Measurements from ENCODE around the gene ARNT2.
A peak's percentile ranks its signal among the peaks of the same experiment; 100 is the strongest.

The ARNT2 gene

DNA sequence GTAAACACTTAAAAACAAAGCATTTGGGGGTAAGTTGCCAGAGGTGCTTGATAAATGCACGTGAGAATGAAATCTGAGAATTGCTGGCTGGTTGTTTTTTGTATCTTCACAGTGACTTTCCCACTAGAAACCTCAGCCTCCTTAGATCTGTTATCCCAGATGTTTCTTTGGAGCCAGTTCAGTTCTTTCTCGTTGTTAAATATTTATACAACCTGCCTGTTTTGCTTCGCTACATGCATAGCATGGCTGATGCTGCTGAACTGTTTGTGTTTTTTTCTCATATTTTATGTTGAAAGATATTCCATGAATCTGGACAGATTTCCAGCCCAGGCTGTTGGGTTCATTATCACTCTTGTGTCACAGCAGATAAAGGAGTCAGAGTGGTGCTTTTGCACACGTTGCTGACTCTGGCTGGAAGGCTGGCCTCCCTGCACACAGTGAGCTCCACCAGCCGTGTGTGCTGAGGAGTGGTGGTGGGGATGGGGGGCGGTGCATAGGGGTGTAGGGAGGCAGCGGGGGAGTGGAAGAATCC is 80.2 kb downstream of the ARNT2 start:
- Histone ChIP-seq H3K4me2 (ENCODE audit: low read length) (no peak overlapping the region), H3K9ac (ENCODE audit: low read depth, low read length) (no peak overlapping the region), H3K36me3 (ENCODE audit: insufficient read depth, low read length) (no peaks in the 10 kb centered on the region), H3K9me3 (replicated peaks; ENCODE audit: low read length) (no peaks in the 10 kb centered on the region), H3K27me3 (ENCODE audit: control insufficient read depth, insufficient read depth, low read length) (no peaks in the 10 kb centered on the region), H3K4me3 (ENCODE audit: low read length) (no peak overlapping the region), H3K4me1 (ENCODE audit: control insufficient read depth, insufficient read depth, low read length) (peaks cover 36% of the 10 kb centered on the region)

DNA sequence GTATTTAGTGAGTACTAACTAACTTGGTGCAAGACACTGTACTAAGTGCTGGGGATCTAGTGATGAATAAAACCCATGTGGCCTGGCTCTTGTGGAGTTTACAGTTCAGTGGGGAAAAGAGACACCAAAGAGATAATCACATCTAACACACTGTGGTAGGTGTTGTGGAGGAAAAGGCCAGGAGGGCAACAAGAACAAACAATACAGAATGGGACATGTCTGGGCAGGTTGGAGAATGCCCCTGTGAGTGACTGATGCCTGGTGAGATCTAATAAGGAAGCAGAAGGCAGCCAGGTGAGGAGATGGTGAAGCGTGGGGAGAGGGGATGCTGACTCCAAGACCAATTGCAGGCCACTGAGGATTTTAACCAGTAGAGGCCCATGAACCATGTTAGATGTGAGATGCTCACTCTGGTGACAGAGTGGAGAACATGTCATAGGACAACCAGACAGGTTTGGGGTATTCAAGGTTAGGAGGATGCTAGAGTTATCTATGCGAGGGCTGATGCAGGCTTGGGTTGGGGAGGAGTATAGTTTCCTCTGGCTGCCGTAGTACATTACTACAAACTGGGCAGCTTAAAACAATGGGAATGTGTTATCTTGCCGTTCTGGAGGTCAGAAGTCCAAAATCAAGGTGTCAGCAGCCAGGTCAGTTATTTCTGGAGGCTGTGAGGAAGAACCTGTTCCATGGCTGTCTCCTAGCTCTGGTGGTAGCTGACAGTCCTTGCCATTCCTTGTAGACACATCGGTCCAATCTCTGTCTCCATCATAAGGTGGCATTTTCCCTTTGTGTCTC is 81.4 kb downstream of the ARNT2 start:
- Histone ChIP-seq H3K27me3 (ENCODE audit: control insufficient read depth, insufficient read depth, low read length) (no peaks in the 10 kb centered on the region), H3K4me2 (ENCODE audit: low read length) (no peak overlapping the region), H3K4me3 (ENCODE audit: low read length) (no peak overlapping the region), H3K36me3 (ENCODE audit: insufficient read depth, low read length) (no peaks in the 10 kb centered on the region), H3K9ac (ENCODE audit: low read depth, low read length) (no peak overlapping the region), H3K4me1 (ENCODE audit: control insufficient read depth, insufficient read depth, low read length) (peaks cover 29% of the 10 kb centered on the region), H3K9me3 (replicated peaks; ENCODE audit: low read length) (no peaks in the 10 kb centered on the region)

GRCh38 chr15:80487839-80488390 is 83.7 kb downstream of the ARNT2 start:
- Histone ChIP-seq H3K9ac (ENCODE audit: low read depth, low read length) (no peak overlapping the region), H3K4me3 (ENCODE audit: low read length) (no peak overlapping the region), H3K36me3 (ENCODE audit: insufficient read depth, low read length) (no peaks in the 10 kb centered on the region), H3K4me1 (ENCODE audit: control insufficient read depth, insufficient read depth, low read length) (peaks cover 18% of the 10 kb centered on the region), H3K27me3 (ENCODE audit: control insufficient read depth, insufficient read depth, low read length) (no peaks in the 10 kb centered on the region), H3K9me3 (replicated peaks; ENCODE audit: low read length) (no peaks in the 10 kb centered on the region), H3K4me2 (ENCODE audit: low read length) (no peak overlapping the region)

GRCh38 chr15:80489030-80489594 is 84.9 kb downstream of the ARNT2 start:
- Histone ChIP-seq H3K36me3 (ENCODE audit: insufficient read depth, low read length) (no peaks in the 10 kb centered on the region), H3K9me3 (replicated peaks; ENCODE audit: low read length) (no peaks in the 10 kb centered on the region), H3K9ac (ENCODE audit: low read depth, low read length) (peak overlapping the region; percentile 54), H3K27me3 (ENCODE audit: control insufficient read depth, insufficient read depth, low read length) (no peaks in the 10 kb centered on the region), H3K4me1 (ENCODE audit: control insufficient read depth, insufficient read depth, low read length) (peaks cover 26% of the 10 kb centered on the region), H3K4me3 (ENCODE audit: low read length) (no peak overlapping the region), H3K4me2 (ENCODE audit: low read length) (peak overlapping the region; percentile 34)

- Histone ChIP-seq H3K4me2 (ENCODE audit: low read length) (no peak overlapping the region), H3K4me3 (ENCODE audit: low read length) (no peak overlapping the region), H3K9ac (ENCODE audit: low read depth, low read length) (no peak overlapping the region), H3K36me3 (ENCODE audit: insufficient read depth, low read length) (no peaks in the 10 kb centered on the region), H3K27me3 (ENCODE audit: control insufficient read depth, insufficient read depth, low read length) (no peaks in the 10 kb centered on the region), H3K4me1 (ENCODE audit: control insufficient read depth, insufficient read depth, low read length) (peaks cover 38% of the 10 kb centered on the region), H3K9me3 (replicated peaks; ENCODE audit: low read length) (no peaks in the 10 kb centered on the region)
Observed at GRCh38 chr15:80490431-80490990, 86.3 kb downstream of the ARNT2 start.

DNA sequence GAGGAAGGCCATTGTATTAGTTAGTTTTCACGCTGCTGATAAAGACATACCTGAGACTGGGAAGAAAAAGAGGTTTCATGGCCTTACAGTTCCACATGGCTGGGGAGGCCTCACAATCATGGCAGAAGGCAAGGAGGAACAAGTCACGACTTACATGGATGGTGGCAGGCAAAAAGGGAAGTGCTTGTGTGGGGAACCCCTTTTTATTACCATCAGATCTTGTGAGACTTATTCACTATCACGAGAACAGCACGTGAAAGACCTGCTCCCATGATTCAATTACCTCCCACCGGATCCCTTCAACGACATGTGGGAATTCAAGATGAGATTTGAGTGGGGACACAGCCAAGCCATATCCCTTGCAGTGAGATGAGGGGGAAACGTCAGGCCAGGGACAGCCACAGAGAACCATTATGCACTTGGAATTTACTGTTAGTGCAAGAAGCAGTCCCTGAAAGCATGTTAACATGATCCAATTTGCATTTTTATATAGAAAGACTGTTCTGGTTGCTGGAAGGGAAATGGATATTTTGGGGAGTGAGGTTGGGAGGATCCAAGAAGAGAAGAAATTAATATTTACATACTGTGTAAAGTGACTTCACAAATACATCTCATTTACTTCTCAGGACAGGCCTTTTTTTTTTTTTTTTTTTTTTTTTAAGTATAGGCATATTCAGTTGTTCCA is 87.1 kb downstream of the ARNT2 start:
- Histone ChIP-seq H3K9ac (ENCODE audit: low read depth, low read length) (no peak overlapping the region), H3K4me3 (ENCODE audit: low read length) (no peak overlapping the region), H3K36me3 (ENCODE audit: insufficient read depth, low read length) (no peaks in the 10 kb centered on the region), H3K9me3 (replicated peaks; ENCODE audit: low read length) (no peaks in the 10 kb centered on the region), H3K27me3 (ENCODE audit: control insufficient read depth, insufficient read depth, low read length) (no peaks in the 10 kb centered on the region), H3K4me2 (ENCODE audit: low read length) (no peak overlapping the region), H3K4me1 (ENCODE audit: control insufficient read depth, insufficient read depth, low read length) (peaks cover 43% of the 10 kb centered on the region)

DNA sequence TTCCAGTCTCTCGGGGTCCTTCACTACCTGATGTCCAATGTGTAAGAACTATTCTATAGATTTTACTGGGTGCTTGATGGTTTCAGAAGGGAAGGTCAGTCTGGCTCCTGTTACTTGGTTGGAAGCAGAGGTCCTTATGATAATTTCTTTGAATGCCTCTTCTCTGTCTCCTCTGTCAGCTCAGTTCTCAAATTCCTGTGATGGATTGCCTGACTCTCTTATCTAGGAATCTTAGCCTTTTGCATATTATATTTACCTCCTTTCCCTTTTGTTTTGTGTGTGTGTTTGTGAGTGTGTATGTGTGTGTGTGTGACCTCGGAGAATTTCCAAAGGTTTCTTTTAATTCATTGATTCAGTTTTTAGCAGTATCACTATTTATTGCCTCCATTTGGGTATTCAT is 88.2 kb downstream of the ARNT2 start:
- Histone ChIP-seq H3K4me1 (ENCODE audit: control insufficient read depth, insufficient read depth, low read length) (peaks cover 43% of the 10 kb centered on the region), H3K36me3 (ENCODE audit: insufficient read depth, low read length) (no peaks in the 10 kb centered on the region), H3K27me3 (ENCODE audit: control insufficient read depth, insufficient read depth, low read length) (no peaks in the 10 kb centered on the region), H3K9me3 (replicated peaks; ENCODE audit: low read length) (no peaks in the 10 kb centered on the region), H3K4me3 (ENCODE audit: low read length) (no peak overlapping the region), H3K9ac (ENCODE audit: low read depth, low read length) (no peak overlapping the region), H3K4me2 (ENCODE audit: low read length) (no peak overlapping the region)

DNA sequence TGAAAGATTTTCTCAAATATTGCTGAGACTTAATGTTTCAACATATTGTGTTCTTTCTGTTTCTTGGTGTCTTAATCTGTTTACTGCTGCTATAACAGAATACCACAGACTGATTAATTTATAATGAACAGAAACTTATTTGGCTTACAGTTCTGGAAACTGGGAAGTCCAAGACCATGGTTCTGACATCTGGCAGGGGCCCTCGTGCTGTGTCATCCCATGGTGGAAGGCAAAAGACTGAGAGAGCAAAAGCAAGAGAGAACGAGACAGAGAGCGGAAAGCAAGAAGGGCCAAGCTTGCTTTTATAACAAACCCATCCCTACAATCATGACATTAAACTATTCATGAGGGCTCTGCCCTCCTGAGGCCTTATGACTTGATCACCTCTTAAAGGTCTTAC is 88.7 kb downstream of the ARNT2 start:
- H3K4me1 ChIP-seq (ENCODE audit: control insufficient read depth, insufficient read depth, low read length) = peaks cover 43% of the 10 kb centered on the region
- no peak overlapping the region for H3K4me2 ChIP-seq (ENCODE audit: low read length)
- H3K27me3 ChIP-seq (ENCODE audit: control insufficient read depth, insufficient read depth, low read length) = no peaks in the 10 kb centered on the region
- H3K9me3 ChIP-seq (replicated peaks; ENCODE audit: low read length) = no peaks in the 10 kb centered on the region
- H3K9ac ChIP-seq (ENCODE audit: low read depth, low read length) = no peak overlapping the region
- no peak overlapping the region for H3K4me3 ChIP-seq (ENCODE audit: low read length)
- H3K36me3 ChIP-seq (ENCODE audit: insufficient read depth, low read length) = no peaks in the 10 kb centered on the region

GRCh38 chr15:80494351-80494751 is 90.2 kb downstream of the ARNT2 start:
- Histone ChIP-seq H3K9ac (ENCODE audit: low read depth, low read length) (peak overlapping the region; percentile 40), H3K4me3 (ENCODE audit: low read length) (no peak overlapping the region), H3K4me2 (ENCODE audit: low read length) (no peak overlapping the region), H3K4me1 (ENCODE audit: control insufficient read depth, insufficient read depth, low read length) (peaks cover 30% of the 10 kb centered on the region), H3K36me3 (ENCODE audit: insufficient read depth, low read length) (no peaks in the 10 kb centered on the region), H3K9me3 (replicated peaks; ENCODE audit: low read length) (no peaks in the 10 kb centered on the region), H3K27me3 (ENCODE audit: control insufficient read depth, insufficient read depth, low read length) (no peaks in the 10 kb centered on the region)

- peaks cover 26% of the 10 kb centered on the region for H3K4me1 ChIP-seq (ENCODE audit: control insufficient read depth, insufficient read depth, low read length)
- no peaks in the 10 kb centered on the region for H3K27me3 ChIP-seq (ENCODE audit: control insufficient read depth, insufficient read depth, low read length)
- H3K36me3 ChIP-seq (ENCODE audit: insufficient read depth, low read length) = no peaks in the 10 kb centered on the region
- no peak overlapping the region for H3K4me3 ChIP-seq (ENCODE audit: low read length)
- peak overlapping the region; percentile 40 for H3K9ac ChIP-seq (ENCODE audit: low read depth, low read length)
- H3K9me3 ChIP-seq (replicated peaks; ENCODE audit: low read length) = no peaks in the 10 kb centered on the region
- no peak overlapping the region for H3K4me2 ChIP-seq (ENCODE audit: low read length)
Observed at GRCh38 chr15:80494756-80495155, 90.6 kb downstream of the ARNT2 start.

DNA sequence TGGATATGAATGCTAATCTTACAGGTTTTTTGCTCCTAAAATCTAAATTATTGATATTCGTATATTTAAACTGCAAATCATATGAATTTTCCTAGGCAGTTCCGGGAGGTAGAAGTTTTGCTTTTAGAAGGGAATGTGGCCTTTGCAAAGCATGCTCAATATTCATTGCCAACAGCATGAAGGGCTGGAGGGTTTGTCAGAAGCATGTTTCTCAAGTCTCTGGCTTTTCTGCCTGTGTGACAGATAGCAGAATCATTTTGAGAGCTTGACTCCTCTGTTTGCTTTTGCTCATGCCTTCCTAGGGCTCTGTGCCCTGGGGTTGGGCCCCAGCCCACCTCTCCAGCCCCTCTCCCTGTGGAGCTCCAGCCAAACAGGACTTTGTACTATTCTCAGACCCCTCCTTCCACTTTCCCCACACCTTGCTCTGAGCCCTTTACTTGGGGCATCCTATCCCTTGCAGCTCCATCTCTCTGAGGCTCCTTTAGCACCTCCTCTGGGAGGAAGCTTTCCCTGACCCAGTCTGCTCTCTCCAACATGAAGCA is 91.3 kb downstream of the ARNT2 start:
- H3K4me1 ChIP-seq (ENCODE audit: control insufficient read depth, insufficient read depth, low read length) = peaks cover 25% of the 10 kb centered on the region
- no peak overlapping the region for H3K9ac ChIP-seq (ENCODE audit: low read depth, low read length)
- H3K9me3 ChIP-seq (replicated peaks; ENCODE audit: low read length) = no peaks in the 10 kb centered on the region
- H3K36me3 ChIP-seq (ENCODE audit: insufficient read depth, low read length) = no peaks in the 10 kb centered on the region
- no peak overlapping the region for H3K4me3 ChIP-seq (ENCODE audit: low read length)
- H3K27me3 ChIP-seq (ENCODE audit: control insufficient read depth, insufficient read depth, low read length) = no peaks in the 10 kb centered on the region
- no peak overlapping the region for H3K4me2 ChIP-seq (ENCODE audit: low read length)

All from skeletal muscle satellite cell (primary cell).